Hindlimb muscle (tissue), 1 donor: ENCODE data around the gene RAC3. TPM values are rescaled to one million over a fixed set of nuclear protein-coding genes. Genes with fewer than 3 reads are reported as not detected.

Experiments
- DNase-seq: peaks from one replicate; pipeline ENCODE4 v3.0.0-alpha.2; 2013
- polyA plus RNA-seq: library from polyadenylated mRNA; unstranded; fragments of 120-200 nt; gene quantifications from one replicate; pipeline ENCODE4 v1.2.1, GENCODE V29; 2013; ENCODE audit not compliant: insufficient read length

RAC3 gene
- 7.1 TPM for polyA plus RNA-seq

GRCh38 chr17:82031303-82031884 lies at the start of gene RAC3:
Gene RAC3, plus strand, starts transcription at chr17:82031678. Its CDS starts 84 bp downstream, at chr17:82031762.
- no peak for DNase-seq

- DNase-seq = no peak
These were observed 48.4 kb upstream of the RAC3 start for GRCh38 chr17:81983011-81983638.

- DNase-seq = no peak
These were observed 47.7 kb upstream of the RAC3 start for GRCh38 chr17:81983639-81984373.

- DNase-seq = no peak
These were observed 46.6 kb upstream of the RAC3 start for GRCh38 chr17:81984773-81985410.

GRCh38 chr17:81986606-81987005 lies 44.9 kb upstream of the RAC3 start:
- DNase-seq = no peak

- no peak for DNase-seq
These were observed 44.2 kb upstream of the RAC3 start for GRCh38 chr17:81987161-81987770.

GRCh38 chr17:81990836-81991683 lies 40.4 kb upstream of the RAC3 start:
- no peak for DNase-seq

- peak; percentile 58 for DNase-seq
These were observed 39.7 kb upstream of the RAC3 start for GRCh38 chr17:81991684-81992305.

GRCh38 chr17:81992306-81993102 lies 39.0 kb upstream of the RAC3 start:
- no peak for DNase-seq

GRCh38 chr17:81993729-81994592 lies 37.5 kb upstream of the RAC3 start:
- no peak for DNase-seq

GRCh38 chr17:81994593-81995462 lies 36.6 kb upstream of the RAC3 start:
- DNase-seq = no peak

- DNase-seq = no peak
These were observed 35.8 kb upstream of the RAC3 start for GRCh38 chr17:81995463-81996231.

- no peak for DNase-seq
These were observed 35.2 kb upstream of the RAC3 start for GRCh38 chr17:81996232-81996756.

- DNase-seq = no peak
These were observed 34.6 kb upstream of the RAC3 start for GRCh38 chr17:81996757-81997441.

- no peak for DNase-seq
These were observed 33.3 kb upstream of the RAC3 start for GRCh38 chr17:81998212-81998611.

GRCh38 chr17:81998691-81999438 lies 32.6 kb upstream of the RAC3 start:
- no peak for DNase-seq
